A549 treated with AZD9567 at 1 μM for 4 hours (cell line): Measurements from ENCODE around the gene BAG2. TPM values are rescaled to one million over a fixed set of nuclear protein-coding genes. Genes with fewer than 3 reads are reported as not detected.

ENCODE experiments used
- total RNA-seq: library from RNA; stranded (reverse); fragments of 200-300 nt; extraction: Qiagen RNA extraction; gene quantifications from 5 replicates; pipeline ENCODE4 v1.2.3, GENCODE V29; 2022; ENCODE audit not compliant: insufficient read depth

Gene BAG2
- total RNA-seq, result 7.2 to 7.9 TPM (median 7.8 TPM) in 5 replicates

DNA sequence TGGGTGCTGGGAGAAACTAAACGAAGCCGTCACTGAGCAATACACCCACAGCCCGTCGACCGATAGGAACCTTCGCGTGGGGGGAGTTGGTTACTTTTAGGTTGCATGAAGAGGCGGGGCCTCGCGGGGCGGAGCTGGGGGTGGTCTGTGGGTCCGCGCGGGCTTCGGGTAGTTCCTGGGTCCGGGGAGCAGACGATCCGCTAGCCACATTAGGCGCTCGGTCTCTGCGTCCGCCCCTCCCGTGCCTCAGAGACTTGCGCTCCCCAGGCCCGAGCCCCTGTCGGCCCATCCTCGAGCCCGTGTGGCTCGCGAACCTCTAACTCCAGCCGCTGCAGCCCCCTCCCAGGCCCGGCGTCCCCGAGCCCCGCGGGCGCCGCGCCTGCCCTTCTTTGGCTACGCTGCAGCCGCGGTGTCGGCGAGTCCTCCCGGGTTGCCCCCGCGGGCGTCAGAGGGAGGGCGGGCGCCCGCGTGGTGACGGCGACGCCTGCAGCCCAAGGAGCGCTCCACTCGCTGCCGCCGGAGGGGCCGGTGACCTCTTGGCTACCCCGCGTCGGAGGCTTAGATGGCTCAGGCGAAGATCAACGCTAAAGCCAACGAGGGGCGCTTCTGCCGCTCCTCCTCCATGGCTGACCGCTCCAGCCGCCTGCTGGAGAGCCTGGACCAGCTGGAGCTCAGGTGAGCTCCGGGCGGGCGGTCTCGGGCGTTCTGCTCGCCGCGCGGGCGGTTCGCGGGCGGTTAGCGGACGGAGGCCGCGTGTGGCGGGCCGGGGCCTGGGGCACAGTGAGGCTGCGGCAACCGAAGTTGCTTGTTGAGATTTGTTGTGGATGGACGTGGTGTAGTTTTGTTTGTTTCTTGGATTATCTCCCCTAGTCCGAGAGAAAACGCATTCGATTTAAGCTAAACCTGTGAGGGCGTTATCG, at the start of gene BAG2:
TSS of gene BAG2 (plus strand) at position 191 of the 920 bp plus-strand sequence. CDS start at position 563, 372 bp downstream.

DNA sequence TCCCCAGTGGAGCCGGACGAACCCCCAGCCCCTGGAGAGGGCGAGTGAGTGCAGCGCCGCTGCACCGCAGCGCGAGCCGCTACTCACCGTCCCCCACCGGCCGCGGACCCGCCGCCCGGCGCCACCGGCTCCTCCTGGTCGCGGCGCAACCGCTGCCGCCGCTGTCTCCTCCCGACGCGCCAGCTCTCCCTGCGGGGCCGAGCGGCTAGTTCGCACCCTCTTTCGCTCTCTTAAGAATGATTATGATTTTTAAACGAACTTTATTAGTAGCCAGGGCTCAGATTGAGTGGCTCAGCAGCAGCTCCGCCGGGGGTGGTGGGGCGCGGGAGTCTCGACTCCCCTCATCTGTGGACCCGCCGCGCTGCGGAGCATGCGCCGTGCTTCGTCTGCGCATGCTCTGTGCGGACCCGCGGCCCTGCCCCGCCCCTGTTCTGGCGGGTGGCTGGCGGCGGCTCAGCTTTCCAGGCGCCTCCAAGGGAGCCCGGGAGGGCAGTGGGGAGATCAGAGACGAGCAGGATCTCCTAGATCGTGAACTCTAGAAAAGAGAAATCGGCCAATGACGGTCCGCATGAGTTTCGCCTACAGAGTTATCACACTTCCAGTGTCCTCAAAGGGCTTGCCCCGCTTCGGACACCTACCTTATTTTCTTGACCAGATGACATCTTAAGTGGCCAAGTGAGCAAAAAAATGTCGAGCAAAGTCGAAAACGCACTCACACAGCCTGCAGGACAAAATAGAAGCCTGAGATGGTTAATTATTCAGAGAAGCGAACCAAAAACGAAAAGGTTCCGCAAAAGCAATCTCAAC, 50.0 kb downstream of the BAG2 start, which contains the start of gene RAB23:
TSS of gene RAB23 (minus strand) at position 372 of the 807 bp plus-strand sequence. CDS start 11,927 bp downstream, outside the sequence.

Other genes starting within 250 kb of the BAG2 start
- 0.82 to 1.2 TPM (median 0.89 TPM) in 4 of 5 replicates, not detected in the other for gene BEND6, start 217.2 kb upstream of the BAG2 start, total RNA-seq
- 5.1 to 7.9 TPM (median 5.8 TPM) in 5 replicates for gene KIAA1586, start 125.6 kb upstream of the BAG2 start, total RNA-seq
- 7.8 to 14.4 TPM (median 9.9 TPM) in 5 replicates for gene ZNF451, start 82.1 kb upstream of the BAG2 start, total RNA-seq
- 6.6 to 16.4 TPM (median 8.7 TPM) in 5 replicates for gene RAB23, start 50.0 kb downstream of the BAG2 start, total RNA-seq
- 11.6 to 20.5 TPM (median 12.0 TPM) in 5 replicates for gene PRIM2, start 145.3 kb downstream of the BAG2 start, total RNA-seq